OCI-LY3 (cell line): Measurements from ENCODE around the gene TCP11.

Experiments used
- H2AFZ ChIP-seq: fragments of 200-600, 300-600 bp; shearing (Covaris generic); 2 replicates; pipeline ENCODE4 v1.6.0; 2014; ENCODE audit warnings: antibody characterized with exemption, low read depth, low read length
- H3K27ac ChIP-seq: fragments of 200-600, 300-600 bp; sonication (generic); 2 replicates; pipeline ENCODE4 v1.5.1; 2014; ENCODE audit warnings: mild to moderate bottlenecking, low read length, moderate library complexity, mixed read lengths
- H3K27me3 ChIP-seq: fragments of 200-600, 300-600 bp; sonication (generic); 2 replicates; pipeline ENCODE4 v1.6.1; 2014; ENCODE audit warnings: low read depth, low read length, mixed read lengths
- H3K36me3 ChIP-seq: fragments of 200-600, 300-600 bp; sonication (generic); replicated peaks from 2 replicates; pipeline ENCODE3; 2014; ENCODE audit warnings: low read depth, low read length, mixed read lengths
- H3K4me1 ChIP-seq: fragments of 300-600, 200-600 bp; sonication (generic); 2 replicates; pipeline ENCODE4 v1.6.1; 2014; ENCODE audit warnings: low read length, mixed read lengths
- H3K4me2 ChIP-seq: fragments of 200-600, 300-600 bp; sonication (generic); 2 replicates; pipeline ENCODE4 v1.6.1; 2014; ENCODE audit warnings: low read length, mixed read lengths
- H3K4me3 ChIP-seq: fragments of 300-600, 200-600 bp; sonication (generic); 2 replicates; pipeline ENCODE4 v1.5.1; 2014; ENCODE audit warnings: antibody characterized with exemption, mild to moderate bottlenecking, low read length, moderate library complexity
- H3K79me2 ChIP-seq: fragments of 300-600, 200-600 bp; shearing (Covaris generic); 2 replicates; pipeline ENCODE4 v1.6.1; 2014; ENCODE audit warnings: mild to moderate bottlenecking, low read length, mixed read lengths
- H3K9ac ChIP-seq: fragments of 300-600, 200-600 bp; shearing (Covaris generic); 2 replicates; pipeline ENCODE4 v1.6.0; 2014; ENCODE audit warnings: mild to moderate bottlenecking, low read length, moderate library complexity
- H3K9me3 ChIP-seq: fragments of 200-600, 300-600 bp; shearing (Covaris generic); 2 replicates; pipeline ENCODE4 v1.6.1; 2014; ENCODE audit warnings: low read length, mixed read lengths; ENCODE audit not compliant: insufficient read depth
- H4K20me1 ChIP-seq: fragments of 200-600, 300-600 bp; sonication (generic); 2 replicates; pipeline ENCODE4 v1.6.1; 2016; ENCODE audit warnings: low read length, mixed read lengths; ENCODE audit not compliant: insufficient read depth
- EZH2phosphoT487 ChIP-seq: fragments of 200-600 bp; shearing (Covaris generic); IDR thresholded peaks from 2 replicates; pipeline ENCODE4 v1.6.1; 2018; ENCODE audit warnings: antibody characterized with exemption, mixed run types, low read depth
- TF ChIP-seq, protein P1 (sequence below): fragments of 200-600, 300-600 bp; sonication (generic); IDR thresholded peaks from 2 replicates; pipeline ENCODE4 v1.5.1; 2014; ENCODE audit warnings: antibody characterized with exemption, low read length, low read depth

Gene TCP11

DNA sequence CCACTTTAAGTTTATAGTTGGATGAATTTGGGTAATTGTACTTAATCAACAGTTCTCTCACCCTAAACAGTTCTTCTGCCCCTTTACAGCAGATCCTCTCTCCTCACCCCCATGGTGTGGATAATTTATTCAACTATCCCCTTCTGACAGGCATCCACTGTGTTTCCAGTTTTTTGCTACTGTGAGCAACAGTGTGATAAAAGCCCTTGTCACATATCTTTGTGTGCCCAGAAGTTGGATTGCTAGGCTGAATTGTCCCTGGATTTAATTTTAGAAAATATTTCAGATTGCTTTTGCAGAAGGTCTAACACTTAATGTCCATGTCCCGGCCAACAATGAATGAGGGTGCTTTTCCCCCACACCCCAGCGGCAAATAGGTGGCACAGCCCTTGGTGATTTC, 42.1 kb upstream of the TCP11 start:
- Histone ChIP-seq H3K9ac (no peak overlapping the region), H2AFZ (no peak overlapping the region), H3K4me3 (no peak overlapping the region), H3K4me2 (no peak overlapping the region), H3K4me1 (peaks cover 7% of the 10 kb centered on the region; the same call in 1 of the 2 replicates), H3K36me3 (no peaks in the 10 kb centered on the region), H3K79me2 (no peaks in the 10 kb centered on the region), H3K27ac (no peak overlapping the region), H3K27me3 (0 out of 2 replicates have a peak, but pooled peaks cover 3% of the 10 kb centered on the region), H3K9me3 (no peaks in the 10 kb centered on the region), H4K20me1 (no peaks in the 10 kb centered on the region)
- TF ChIP-seq, protein P1, sequence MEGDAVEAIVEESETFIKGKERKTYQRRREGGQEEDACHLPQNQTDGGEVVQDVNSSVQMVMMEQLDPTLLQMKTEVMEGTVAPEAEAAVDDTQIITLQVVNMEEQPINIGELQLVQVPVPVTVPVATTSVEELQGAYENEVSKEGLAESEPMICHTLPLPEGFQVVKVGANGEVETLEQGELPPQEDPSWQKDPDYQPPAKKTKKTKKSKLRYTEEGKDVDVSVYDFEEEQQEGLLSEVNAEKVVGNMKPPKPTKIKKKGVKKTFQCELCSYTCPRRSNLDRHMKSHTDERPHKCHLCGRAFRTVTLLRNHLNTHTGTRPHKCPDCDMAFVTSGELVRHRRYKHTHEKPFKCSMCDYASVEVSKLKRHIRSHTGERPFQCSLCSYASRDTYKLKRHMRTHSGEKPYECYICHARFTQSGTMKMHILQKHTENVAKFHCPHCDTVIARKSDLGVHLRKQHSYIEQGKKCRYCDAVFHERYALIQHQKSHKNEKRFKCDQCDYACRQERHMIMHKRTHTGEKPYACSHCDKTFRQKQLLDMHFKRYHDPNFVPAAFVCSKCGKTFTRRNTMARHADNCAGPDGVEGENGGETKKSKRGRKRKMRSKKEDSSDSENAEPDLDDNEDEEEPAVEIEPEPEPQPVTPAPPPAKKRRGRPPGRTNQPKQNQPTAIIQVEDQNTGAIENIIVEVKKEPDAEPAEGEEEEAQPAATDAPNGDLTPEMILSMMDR, result no peak
- TF ChIP-seq EZH2phosphoT487, result no peak

DNA sequence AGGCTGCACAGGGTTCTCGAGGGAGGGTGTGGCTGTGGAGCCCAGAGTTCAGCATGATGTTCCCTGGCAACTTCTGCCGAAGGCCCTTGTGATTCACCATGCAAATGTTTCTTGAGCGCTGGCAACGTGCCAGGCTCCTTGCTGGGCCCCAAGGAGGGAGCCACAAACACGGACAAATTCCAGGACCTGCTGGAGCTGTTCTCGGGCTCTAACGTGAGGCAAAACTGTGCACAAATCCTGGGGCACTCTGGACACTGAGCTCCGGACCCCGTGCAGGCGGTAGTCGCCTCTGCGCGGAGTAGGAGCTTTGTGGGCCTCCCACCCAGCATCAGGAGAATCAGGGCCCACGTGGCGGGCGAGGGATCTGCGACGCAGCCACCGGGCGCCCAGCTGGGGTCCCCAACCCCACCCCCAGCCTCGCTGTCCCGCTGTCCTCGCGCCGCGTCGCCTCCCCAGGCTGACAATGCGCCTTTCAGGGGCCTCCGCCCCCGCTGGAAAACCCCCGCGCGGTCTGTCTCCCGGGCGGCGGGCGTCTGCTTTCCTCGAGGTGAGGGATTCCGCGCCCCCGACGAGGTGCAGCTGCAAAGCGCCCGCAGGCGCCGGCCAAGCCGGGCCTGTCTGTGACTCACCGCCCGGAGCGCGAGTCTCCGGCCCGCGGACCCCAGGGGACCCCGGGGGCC, 40.9 kb upstream of the TCP11 start:
- Histone ChIP-seq H3K4me3 (no peak overlapping the region), H2AFZ (no peak overlapping the region), H3K4me2 (no peak overlapping the region), H3K27ac (no peak overlapping the region), H3K36me3 (no peaks in the 10 kb centered on the region), H3K9ac (no peak overlapping the region), H3K27me3 (no peaks in the 10 kb centered on the region), H3K79me2 (no peaks in the 10 kb centered on the region), H3K9me3 (no peaks in the 10 kb centered on the region), H3K4me1 (peaks cover 7% of the 10 kb centered on the region; the same call in 1 of the 2 replicates), H4K20me1 (no peaks in the 10 kb centered on the region)
- TF ChIP-seq, protein P1, result no peak
- no peak for TF ChIP-seq EZH2phosphoT487

DNA sequence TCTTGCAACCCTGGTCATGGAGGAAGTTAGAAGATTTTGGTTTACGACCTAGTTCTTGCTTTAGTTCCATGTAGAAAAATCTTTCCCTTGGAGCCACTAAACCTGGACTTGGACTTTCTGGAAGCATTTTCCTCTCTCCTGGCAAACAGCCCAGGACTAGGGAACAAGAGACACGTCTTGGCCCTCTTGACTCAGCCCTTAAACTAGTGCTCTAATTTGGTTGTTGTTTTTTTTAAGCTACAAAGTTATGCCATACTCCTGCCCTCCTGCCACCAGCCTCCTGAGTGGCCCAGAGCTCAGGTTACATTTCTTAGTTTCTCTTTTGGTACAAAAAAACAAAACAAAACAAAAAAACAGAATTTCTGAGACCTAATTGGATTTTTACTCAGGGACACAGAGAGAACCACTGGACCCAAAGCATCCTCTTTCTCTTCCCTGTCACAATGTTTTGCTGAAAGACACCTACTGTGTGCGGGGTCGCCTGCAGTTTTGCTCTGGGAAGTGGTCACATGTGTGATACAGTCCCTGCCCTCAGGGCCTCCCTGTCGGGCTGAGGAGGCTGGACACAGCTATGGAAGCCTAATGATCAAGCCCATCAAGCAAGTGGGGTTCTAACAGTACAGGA, 40.3 kb upstream of the TCP11 start:
- H3K9ac ChIP-seq, result no peak overlapping the region
- H3K4me2 ChIP-seq, result no peak overlapping the region
- no peak overlapping the region for H3K4me3 ChIP-seq
- H3K79me2 ChIP-seq, result no peaks in the 10 kb centered on the region
- H4K20me1 ChIP-seq, result no peaks in the 10 kb centered on the region
- H2AFZ ChIP-seq, result no peak overlapping the region
- H3K9me3 ChIP-seq, result no peaks in the 10 kb centered on the region
- H3K27me3 ChIP-seq, result no peaks in the 10 kb centered on the region
- H3K4me1 ChIP-seq, result peaks cover 6% of the 10 kb centered on the region; the same call in 1 of the 2 replicates
- no peak overlapping the region for H3K27ac ChIP-seq
- H3K36me3 ChIP-seq, result no peaks in the 10 kb centered on the region
- no peak for TF ChIP-seq EZH2phosphoT487
- TF ChIP-seq, protein P1, result no peak

DNA sequence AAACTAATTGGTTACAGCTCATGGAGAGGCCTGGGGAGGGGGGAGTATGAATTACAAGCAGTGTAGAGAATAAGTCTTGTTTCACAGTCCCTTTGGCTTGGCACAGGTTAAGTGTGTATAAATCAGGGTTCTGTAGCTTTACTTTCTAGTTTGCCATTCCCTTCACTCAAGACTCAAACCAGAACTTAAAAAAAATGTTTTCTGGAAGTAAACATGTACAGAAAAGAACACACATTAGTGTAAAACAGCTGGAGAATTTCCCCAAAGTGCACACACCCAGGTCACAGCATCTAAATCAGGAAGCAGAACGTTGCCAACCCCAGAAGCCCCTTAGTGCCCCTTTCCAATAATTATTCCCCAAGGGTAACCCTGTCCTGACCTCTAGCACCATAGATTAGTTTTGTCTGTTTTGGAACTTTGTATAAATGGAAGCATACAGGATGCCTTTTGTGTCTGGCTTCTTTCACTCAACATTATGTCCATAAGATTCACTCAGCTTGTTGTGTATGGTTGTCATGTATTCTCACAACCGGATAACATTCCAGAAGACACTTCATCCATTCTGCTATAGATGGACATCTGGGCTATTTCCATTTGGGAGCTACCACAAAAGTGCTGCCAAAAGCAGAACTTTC, 38.9 kb upstream of the TCP11 start:
- no peak overlapping the region for H3K27ac ChIP-seq
- no peak overlapping the region for H2AFZ ChIP-seq
- no peak overlapping the region for H3K9ac ChIP-seq
- no peaks in the 10 kb centered on the region for H3K27me3 ChIP-seq
- no peak overlapping the region for H3K4me3 ChIP-seq
- TF ChIP-seq, protein P1, result no peak
- TF ChIP-seq EZH2phosphoT487, result no peak
- no peaks in the 10 kb centered on the region for H3K9me3 ChIP-seq
- H3K4me1 ChIP-seq, result peaks cover 3% of the 10 kb centered on the region; the same call in 1 of the 2 replicates
- no peaks in the 10 kb centered on the region for H4K20me1 ChIP-seq
- H3K4me2 ChIP-seq, result no peak overlapping the region
- H3K36me3 ChIP-seq, result no peaks in the 10 kb centered on the region
- H3K79me2 ChIP-seq, result no peaks in the 10 kb centered on the region
